B cell (primary cell): ENCODE measurements around the gene RPS26. TPM values are rescaled to one million over a fixed set of nuclear protein-coding genes. Genes with fewer than 3 reads are reported as not detected.
A peak's percentile ranks its signal among the peaks of the same experiment; 100 is the strongest.
"Not testable (repeated sequence)": the region's sequence is repeated elsewhere in the genome, so short reads cannot be mapped to it uniquely, and the experiment has no call there.

Source experiments
- ATAC-seq: fragments of 200-7000 bp; cut with Tn5 transposase; one replicate; pipeline ENCODE4 v1.10.0; 2021; ENCODE audit warnings: low read depth, mild to moderate bottlenecking, moderate number of reproducible peaks, moderate library complexity
- CTCF ChIA-PET: fragments of 350-600 bp; sonication (Branson Sonifier 250); formaldehyde crosslinking; loops from one replicate; lab custom pipeline; 2021; ENCODE audit warnings: antibody characterized with exemption, inconsistent platforms; lab: Charles Lee
- POLR2A ChIA-PET: fragments of 350-600 bp; sonication (Branson Sonifier 250); formaldehyde crosslinking; loops from one replicate; lab custom pipeline; 2021; ENCODE audit warnings: antibody characterized with exemption; lab: Charles Lee
- DNase-seq: peaks from one replicate; pipeline ENCODE4 v3.0.0; 2013
- H2AFZ ChIP-seq: 2 replicates; pipeline ENCODE4 v1.6.1; 2012; ENCODE audit warnings: mild to moderate bottlenecking, low read depth, low read length; ENCODE audit not compliant: insufficient read depth, poor library complexity, severe bottlenecking
- H3K27ac ChIP-seq, 2 donors: 1 replicate in 1 of 2; 2 replicates in 1 of 2; pipeline ENCODE4 v1.5.1; 2012 to 2013; ENCODE audit warnings: low read length in 2 of 2, mild to moderate bottlenecking in 2 of 2, moderate library complexity in 1 of 2
- H3K27me3 ChIP-seq, 4 experiments: fragments of 200-600 bp in 1 of 4; sonication (generic) in 1 of 4; replicated peaks in 1 of 4; 1 replicate in 2 of 4; 2 replicates in 2 of 4; pipeline versions ENCODE4 v1.6.1 to v1.7.0; 2013 to 2016; ENCODE audit warnings: low read length in 3 of 4, mild to moderate bottlenecking in 2 of 4, mixed read lengths in 1 of 4, moderate library complexity in 1 of 4; ENCODE audit not compliant: insufficient read depth in 4 of 4, control insufficient read depth in 3 of 4; ENCODE audit errors: control extremely low read depth in 1 of 4
- H3K36me3 ChIP-seq, 2 experiments: replicated peaks in 1 of 2; 1 replicate in 1 of 2; 2 replicates in 1 of 2; pipeline versions ENCODE4 v1.6.1 to v1.7.1; 2013; ENCODE audit warnings: low read length in 1 of 2; ENCODE audit not compliant: insufficient read depth in 2 of 2, control insufficient read depth in 1 of 2; ENCODE audit errors: control extremely low read depth in 1 of 2, extremely low read depth in 1 of 2
- H3K4me1 ChIP-seq, 2 donors: fragments of 200-600 bp in 1 of 2; sonication (generic) in 1 of 2; 1 replicate in 1 of 2; 2 replicates in 1 of 2; pipeline versions ENCODE4 v1.5.1 to v1.6.1; 2013 to 2017; ENCODE audit warnings: low read length in 2 of 2; ENCODE audit not compliant: control insufficient read depth in 2 of 2, insufficient read depth in 2 of 2
- H3K4me2 ChIP-seq: replicated peaks from 2 replicates; pipeline ENCODE3; 2012; ENCODE audit warnings: mild to moderate bottlenecking, low read depth, low read length; ENCODE audit not compliant: poor library complexity, severe bottlenecking
- H3K4me3 ChIP-seq, 5 experiments: fragments of 200-600 bp in 1 of 5; sonication (generic) in 1 of 5; 1 replicate in 3 of 5; 2 replicates in 2 of 5; pipeline versions ENCODE4 v1.5.1 to v1.7.0; 2011 to 2016; ENCODE audit warnings: low read length in 4 of 5, mild to moderate bottlenecking in 4 of 5, low read depth in 2 of 5, control low read depth in 1 of 5, moderate library complexity in 1 of 5; ENCODE audit not compliant: insufficient read depth in 1 of 5; ENCODE audit errors: control extremely low read depth in 1 of 5, extremely low read depth in 1 of 5
- H3K79me2 ChIP-seq: fragments of 200-600 bp; sonication (generic); one replicate; pipeline ENCODE4 v1.6.0; 2016; ENCODE audit warnings: low read length; ENCODE audit not compliant: control insufficient read depth, insufficient read depth
- H3K9ac ChIP-seq: fragments of 200-600 bp; sonication (generic); 2 replicates; pipeline ENCODE4 v1.6.1; 2017; ENCODE audit warnings: mild to moderate bottlenecking, low read length, moderate library complexity
- H3K9me3 ChIP-seq, 3 donors: one replicate each; pipeline versions ENCODE4 v1.6.1 to v1.7.1; 2013; ENCODE audit warnings: low read length in 2 of 3; ENCODE audit not compliant: control insufficient read depth in 2 of 3, insufficient read depth in 1 of 3; ENCODE audit errors: control extremely low read depth in 1 of 3
- H4K20me1 ChIP-seq: 2 replicates; pipeline ENCODE4 v1.6.0; 2012; ENCODE audit warnings: mild to moderate bottlenecking, low read length; ENCODE audit not compliant: insufficient read depth, control insufficient read depth, poor library complexity, severe bottlenecking
- H3K27ac Mint-ChIP-seq: one replicate; pipeline ENCODE4 v1.8.0; 2021; ENCODE audit warnings: mixed read lengths
- H3K27me3 Mint-ChIP-seq: one replicate; pipeline ENCODE4 v1.8.0; 2021; ENCODE audit warnings: mixed read lengths
- H3K4me1 Mint-ChIP-seq: one replicate; pipeline ENCODE4 v1.8.0; 2021; ENCODE audit warnings: mixed read lengths
- H3K4me3 Mint-ChIP-seq: one replicate; pipeline ENCODE4 v1.8.0; 2021; ENCODE audit warnings: mixed read lengths
- H3K9me3 Mint-ChIP-seq: one replicate; pipeline ENCODE4 v1.8.0; 2022; ENCODE audit warnings: mixed read lengths; ENCODE audit not compliant: insufficient read depth
- CTCF ChIP-seq: fragments of 200-600 bp; IDR thresholded peaks from one replicate; pipeline ENCODE4 v1.8.0; 2022; ENCODE audit warnings: antibody characterized with exemption, mild to moderate bottlenecking
- EZH2 ChIP-seq: IDR thresholded peaks from 2 replicates; pipeline ENCODE4 v1.6.1; 2012; ENCODE audit warnings: borderline replicate concordance, low read depth, mild to moderate bottlenecking, moderate library complexity, low read length; ENCODE audit not compliant: insufficient read depth, poor library complexity, severe bottlenecking
- WGBS: methylation state at CpG from one replicate; pipeline ENCODE4 v1.1.5; 2013; ENCODE audit warnings: missing lambda C conversion rate; ENCODE audit not compliant: insufficient coverage; 5-methylcytosine and 5-hydroxymethylcytosine counted together
- intact Hi-C: fragments of 100-400 bp; cut with micrococcal nuclease; formaldehyde crosslinking; loops from one replicate; pipeline ENCODE4 v1.10.0; 2022
- polyA plus RNA-seq: library from polyadenylated mRNA; depleted of rRNA; stranded (reverse); fragments of >200 nt; gene quantifications from 2 replicates; pipeline ENCODE4 v1.2.3, GENCODE V29; 2012
- total RNA-seq, 2 donors: library from RNA; stranded (reverse); fragments of 120-200 nt in 1 of 2; gene quantifications; 1 replicate in 1 of 2; 2 replicates in 1 of 2; pipeline versions ENCODE4 v1.2.3 to v1.2.4, GENCODE V29; 2013 to 2022

The RPS26 gene
- total and polyA plus RNA-seq, 2 donors (not counting 1 experiment from before 2014, with no cell fraction given): 21.0 to 549 TPM

GRCh38 chr12:55997535-55997859, 44.2 kb upstream of the RPS26 start:
- no peaks in the 10 kb centered on the region for H3K79me2 ChIP-seq
- ATAC-seq (peak; percentile 21), DNase-seq (no peak)
- Mint-ChIP-seq H3K4me1 (peaks cover 21% of the 10 kb centered on the region), H3K27me3 (no peaks in the 10 kb centered on the region), H3K4me3 (peak overlapping the region; percentile 84), H3K27ac (peak overlapping the region; percentile 71), H3K9me3 (no peaks in the 10 kb centered on the region)
- intact Hi-C loops: loop anchor here (2.0 to 5.0 kb wide), 2 partner anchors 130 to 193 kb away; partner anchors contain the start of gene ESYT1
- H3K36me3 ChIP-seq: peaks cover 0 to 20% of the 10 kb centered on the region in 2 experiments
- WGBS: 3% methylated on average over 5 of the region's 5 CpGs
- peak overlapping the region; percentile 47 for H3K9ac ChIP-seq
- H4K20me1 ChIP-seq: no peaks in the 10 kb centered on the region
- peak overlapping the region; percentile 32 to 48 (median 41) for H3K4me3 ChIP-seq
- TF ChIP-seq CTCF: no peak
- TF ChIP-seq EZH2: no peak
- CTCF ChIA-PET: interaction anchor here (0.9 to 4.4 kb wide), 8 partner anchors 9 to 259 kb away, joined by 3 to 33 read pairs (median 8); partner anchors contain the start of gene RAB5B
- peaks cover 13 to 18% of the 10 kb centered on the region in 2 donors for H3K4me1 ChIP-seq
- peak overlapping the region; percentile 78 for H3K4me2 ChIP-seq
- POLR2A ChIA-PET: interaction anchor here (2.5 kb wide), 1 partner anchor 24 kb away, joined by 9 read pairs; the partner anchor contains the start of gene RAB5B
- no peaks in the 10 kb centered on the region for H3K9me3 ChIP-seq
- H3K27me3 ChIP-seq: peaks cover 0 to 4% (median 0%) of the 10 kb centered on the region in 4 experiments
- H3K27ac ChIP-seq: no peak overlapping the region
- H2AFZ ChIP-seq: peak overlapping the region; percentile 59

GRCh38 chr12:55999522-55999921, 42.2 kb upstream of the RPS26 start:
- H4K20me1 ChIP-seq, H2AFZ ChIP-seq, H3K27me3 ChIP-seq, H3K4me2 ChIP-seq, H3K4me3 Mint-ChIP-seq, H3K79me2 ChIP-seq, H3K27ac ChIP-seq, H3K27me3 Mint-ChIP-seq, H3K9me3 ChIP-seq, H3K27ac Mint-ChIP-seq, DNase-seq, H3K9ac ChIP-seq, H3K4me3 ChIP-seq, ATAC-seq, H3K9me3 Mint-ChIP-seq, H3K36me3 ChIP-seq: not testable (repeated sequence)
- POLR2A ChIA-PET: interaction anchor here (1.2 kb wide), 1 partner anchor 26 kb away, joined by 3 read pairs; the partner anchor contains the start of gene RAB5B
- CTCF ChIA-PET: interaction anchor here (1.0 to 1.9 kb wide), 5 partner anchors 10 to 189 kb away, joined by 3 to 5 read pairs (median 3); partner anchors contain the start of gene PA2G4
- peaks cover 13 to 18% of the 10 kb centered on the region in 2 donors for H3K4me1 ChIP-seq
- peaks cover 21% of the 10 kb centered on the region for H3K4me1 Mint-ChIP-seq
- WGBS: 95% methylated on average over 3 of the region's 6 CpGs
- intact Hi-C loops: loop anchor here (5.0 kb wide), 1 partner anchor 128 kb away; the partner anchor contains the start of gene ESYT1

- H3K36me3 ChIP-seq, H3K9ac ChIP-seq, H3K4me3 ChIP-seq, H3K9me3 Mint-ChIP-seq, H3K27ac Mint-ChIP-seq, H4K20me1 ChIP-seq, H3K79me2 ChIP-seq, H3K9me3 ChIP-seq, H3K4me2 ChIP-seq, H3K4me3 Mint-ChIP-seq, H2AFZ ChIP-seq, H3K27me3 Mint-ChIP-seq, DNase-seq, H3K27me3 ChIP-seq, H3K27ac ChIP-seq, ATAC-seq: not testable (repeated sequence)
- peaks cover 13 to 18% of the 10 kb centered on the region in 2 donors for H3K4me1 ChIP-seq
- POLR2A ChIA-PET: interaction anchor here (1.2 kb wide), 1 partner anchor 26 kb away, joined by 3 read pairs; the partner anchor contains the start of gene RAB5B
- H3K4me1 Mint-ChIP-seq: peaks cover 21% of the 10 kb centered on the region
- 99% methylated on average over 25 of the region's 33 CpGs for WGBS
- intact Hi-C loops: loop anchor here (5.0 kb wide), 1 partner anchor 127 kb away; the partner anchor contains the start of gene ESYT1
- CTCF ChIA-PET: interaction anchor here (1.0 to 1.5 kb wide), 3 partner anchors 11 to 104 kb away, joined by 3 read pairs; partner anchors contain the start of gene PA2G4
These were observed 41.6 kb upstream of the RPS26 start for GRCh38 chr12:55999999-56000540.
